GM12875 (cell line): ENCODE results near the gene SPPL3.
A peak's percentile ranks its signal among the peaks of the same experiment; 100 is the strongest.
"Not testable (repeated sequence)": the region's sequence is repeated elsewhere in the genome, so short reads cannot be mapped to it uniquely, and the experiment has no call there.

ENCODE experiments used
- H3K4me3 ChIP-seq: one replicate; pipeline ENCODE4 v1.5.1; 2011; ENCODE audit warnings: low read depth, low read length, control low read depth
- TF ChIP-seq, protein P1 (sequence below): IDR thresholded peaks from 2 replicates; pipeline ENCODE4 v1.5.1; 2011; ENCODE audit warnings: low read depth, mild to moderate bottlenecking, control low read depth, inconsistent platforms, low read length, moderate library complexity, borderline replicate concordance; ENCODE audit not compliant: insufficient read depth

The SPPL3 gene

DNA sequence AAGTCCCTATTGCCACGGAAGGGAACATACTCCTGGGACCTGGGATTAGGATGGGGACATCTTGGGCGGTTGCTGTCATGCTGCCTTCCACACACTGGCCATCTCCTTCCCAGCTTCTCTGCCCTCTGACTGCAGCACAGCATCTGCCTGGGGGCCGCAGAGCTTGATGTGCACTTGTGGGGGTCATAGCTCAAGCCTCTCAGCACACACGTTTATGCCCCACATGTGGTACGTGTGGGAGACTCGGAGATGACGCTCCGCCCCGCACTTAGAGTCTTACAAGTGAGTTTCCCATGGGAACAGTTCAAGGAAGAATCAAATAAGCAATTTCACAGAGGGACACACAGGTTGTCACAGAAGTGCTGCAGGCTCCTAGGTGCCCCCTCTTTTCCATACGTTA, 169.9 kb downstream of the SPPL3 start:
- TF ChIP-seq, protein P1, sequence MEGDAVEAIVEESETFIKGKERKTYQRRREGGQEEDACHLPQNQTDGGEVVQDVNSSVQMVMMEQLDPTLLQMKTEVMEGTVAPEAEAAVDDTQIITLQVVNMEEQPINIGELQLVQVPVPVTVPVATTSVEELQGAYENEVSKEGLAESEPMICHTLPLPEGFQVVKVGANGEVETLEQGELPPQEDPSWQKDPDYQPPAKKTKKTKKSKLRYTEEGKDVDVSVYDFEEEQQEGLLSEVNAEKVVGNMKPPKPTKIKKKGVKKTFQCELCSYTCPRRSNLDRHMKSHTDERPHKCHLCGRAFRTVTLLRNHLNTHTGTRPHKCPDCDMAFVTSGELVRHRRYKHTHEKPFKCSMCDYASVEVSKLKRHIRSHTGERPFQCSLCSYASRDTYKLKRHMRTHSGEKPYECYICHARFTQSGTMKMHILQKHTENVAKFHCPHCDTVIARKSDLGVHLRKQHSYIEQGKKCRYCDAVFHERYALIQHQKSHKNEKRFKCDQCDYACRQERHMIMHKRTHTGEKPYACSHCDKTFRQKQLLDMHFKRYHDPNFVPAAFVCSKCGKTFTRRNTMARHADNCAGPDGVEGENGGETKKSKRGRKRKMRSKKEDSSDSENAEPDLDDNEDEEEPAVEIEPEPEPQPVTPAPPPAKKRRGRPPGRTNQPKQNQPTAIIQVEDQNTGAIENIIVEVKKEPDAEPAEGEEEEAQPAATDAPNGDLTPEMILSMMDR = no peak
- H3K4me3 ChIP-seq = no peak overlapping the region

DNA sequence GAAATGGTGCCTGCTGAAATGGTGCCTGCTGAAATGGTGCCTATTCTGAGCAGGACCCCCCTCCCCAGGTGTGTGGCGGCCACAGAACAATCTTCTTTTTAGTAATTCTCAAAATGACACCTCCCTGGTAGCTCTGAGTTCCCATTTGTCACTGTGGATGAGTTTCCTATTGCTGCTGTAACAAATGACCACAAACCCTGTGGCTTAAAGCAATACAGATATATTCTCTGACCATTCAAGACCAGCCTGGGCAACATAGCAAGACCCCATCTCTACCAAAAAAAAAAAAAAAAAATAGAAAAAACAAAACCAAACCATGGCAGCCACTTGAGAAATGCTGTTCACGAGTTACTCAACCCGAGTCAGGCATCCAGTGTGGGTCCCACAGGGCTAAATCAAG, 170.6 kb downstream of the SPPL3 start:
- no peak overlapping the region for H3K4me3 ChIP-seq
- TF ChIP-seq, protein P1 = no peak

DNA sequence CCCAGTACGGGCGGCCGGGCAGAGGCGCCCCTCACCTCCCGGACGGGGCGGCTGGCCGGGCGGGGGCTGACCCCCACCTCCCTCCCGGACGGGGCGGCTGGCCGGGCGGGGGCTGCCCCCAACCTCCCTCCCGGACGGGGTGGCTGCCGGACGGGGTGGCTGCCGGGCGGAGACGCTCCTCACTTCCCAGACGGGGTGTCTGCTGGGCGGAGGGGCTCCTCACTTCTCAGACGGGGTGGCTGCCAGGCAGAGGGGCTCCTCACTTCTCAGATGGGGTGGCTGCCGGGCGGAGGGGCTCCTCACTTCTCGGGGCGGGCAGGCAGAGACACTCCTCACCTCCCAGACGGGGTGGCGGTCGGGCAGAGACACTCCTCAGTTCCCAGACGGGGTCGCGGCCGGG, 172.0 kb downstream of the SPPL3 start:
- H3K4me3 ChIP-seq = not testable (repeated sequence)

DNA sequence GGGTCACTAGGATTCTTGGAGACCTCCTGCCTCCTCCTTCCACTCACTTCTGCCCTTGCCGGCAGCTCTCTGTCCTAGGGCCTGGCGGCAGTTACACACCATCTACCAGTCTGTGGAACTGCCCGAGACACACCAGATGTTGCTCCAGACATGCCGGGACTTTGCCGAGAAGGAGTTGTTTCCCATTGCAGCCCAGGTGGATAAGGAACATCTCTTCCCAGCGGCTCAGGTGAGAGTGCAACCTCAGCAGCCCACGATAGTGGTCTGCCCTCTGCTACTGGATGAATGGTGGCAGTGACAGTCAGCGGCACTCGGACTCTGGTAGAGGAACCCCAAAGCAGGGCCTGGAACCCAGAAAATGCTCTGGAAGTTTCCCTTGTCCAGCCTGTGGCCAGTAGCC, 177.2 kb downstream of the SPPL3 start:
- TF ChIP-seq, protein P1 = no peak

DNA sequence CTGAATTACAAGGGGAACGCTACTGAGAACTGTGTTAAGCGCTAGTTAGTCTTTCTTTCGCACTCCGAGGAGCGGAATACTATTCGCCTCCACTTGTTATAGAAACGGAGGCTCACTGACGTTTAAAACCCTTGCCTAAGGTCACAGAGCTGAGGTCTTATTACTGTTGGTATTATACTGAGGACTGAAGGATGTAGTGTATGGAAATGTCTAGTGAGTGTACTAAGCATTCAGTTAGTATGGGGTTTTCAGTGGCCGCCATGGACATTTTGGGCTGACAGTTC, 177.7 kb downstream of the SPPL3 start:
- no peak overlapping the region for H3K4me3 ChIP-seq
- TF ChIP-seq, protein P1 = no peak

More for the DNA sequence above, 177.2 kb downstream of the SPPL3 start:
- no peak overlapping the region for H3K4me3 ChIP-seq

DNA sequence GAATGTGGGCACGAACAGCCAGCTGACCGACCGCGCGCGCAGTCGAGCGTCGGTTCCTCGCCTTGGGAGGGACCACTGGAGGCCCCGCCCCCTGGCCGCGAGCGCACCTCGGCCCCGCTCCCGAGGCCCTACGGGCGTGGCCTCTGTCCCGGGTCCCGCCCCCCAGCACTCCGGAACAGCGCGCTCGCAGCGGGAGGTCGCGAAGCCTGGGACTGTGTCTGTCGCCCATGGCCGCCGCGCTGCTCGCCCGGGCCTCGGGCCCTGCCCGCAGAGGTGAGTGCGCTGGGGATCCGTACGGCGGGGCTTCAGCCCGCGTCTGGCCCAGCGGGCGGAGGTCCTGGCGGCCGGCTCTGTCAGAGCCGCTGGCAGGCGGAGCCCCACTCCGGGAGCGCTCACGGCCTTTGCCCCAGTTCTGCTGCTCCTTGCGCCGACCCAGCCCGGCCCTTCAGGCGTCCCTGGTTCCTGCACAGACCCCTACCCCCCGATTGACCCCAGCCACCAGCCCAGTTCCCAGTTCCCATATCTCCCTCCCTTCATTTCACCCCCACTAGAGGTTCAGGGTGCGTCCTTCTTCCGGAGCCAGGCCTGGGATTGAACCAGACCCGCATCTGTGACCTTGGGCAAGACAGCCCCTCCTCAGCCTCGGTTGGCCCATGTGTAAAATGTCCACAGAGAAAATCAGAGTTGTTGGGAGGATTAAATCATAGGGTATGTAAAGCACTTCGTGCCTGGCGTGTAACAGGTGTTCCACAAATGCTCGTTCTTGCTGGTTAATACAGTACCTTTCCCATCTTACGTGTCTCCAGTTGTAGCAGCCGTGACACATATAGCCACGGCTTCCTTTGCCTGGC, 178.3 kb downstream of the SPPL3 start, which contains the start of gene ACADS:
Gene ACADS (plus strand): TSS at position 168 of the 851 bp plus-strand sequence. CDS start 60 bp downstream, at position 228.
- peak within 1 kb of the TSS; percentile 70 for H3K4me3 ChIP-seq
- TF ChIP-seq, protein P1 = no peak

DNA sequence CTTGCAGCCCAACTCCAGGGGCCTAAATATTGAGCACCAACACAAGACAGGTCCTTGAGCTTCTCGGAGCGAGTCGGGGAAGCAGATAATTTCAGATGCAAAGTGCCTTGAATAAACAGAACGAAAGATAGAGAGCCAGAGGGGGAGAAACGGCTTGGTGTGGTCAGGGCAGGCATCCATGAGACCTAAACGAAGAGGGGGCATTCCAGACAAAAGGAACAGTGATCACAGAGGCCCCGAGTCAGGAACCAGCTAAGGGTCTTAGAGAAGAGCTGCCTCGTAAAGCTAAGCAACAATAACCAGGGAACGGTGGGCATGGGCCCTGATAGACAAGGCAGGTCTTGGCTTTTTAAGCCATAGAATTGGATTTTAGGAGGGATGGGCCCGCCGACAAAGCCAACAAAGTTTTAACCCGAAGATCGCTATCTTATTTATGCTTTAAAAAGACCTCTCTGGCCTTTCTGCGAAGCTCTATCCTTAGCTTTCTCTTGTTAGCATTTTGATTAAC, 179.0 kb downstream of the SPPL3 start:
- TF ChIP-seq, protein P1 = no peak
- H3K4me3 ChIP-seq = peak overlapping the region; percentile 2
